ENCODE data around the gene SBF2.
"Not testable (repeated sequence)": the region's sequence is repeated elsewhere in the genome, so short reads cannot be mapped to it uniquely, and the experiment has no call there.

The SBF2 gene

DNA sequence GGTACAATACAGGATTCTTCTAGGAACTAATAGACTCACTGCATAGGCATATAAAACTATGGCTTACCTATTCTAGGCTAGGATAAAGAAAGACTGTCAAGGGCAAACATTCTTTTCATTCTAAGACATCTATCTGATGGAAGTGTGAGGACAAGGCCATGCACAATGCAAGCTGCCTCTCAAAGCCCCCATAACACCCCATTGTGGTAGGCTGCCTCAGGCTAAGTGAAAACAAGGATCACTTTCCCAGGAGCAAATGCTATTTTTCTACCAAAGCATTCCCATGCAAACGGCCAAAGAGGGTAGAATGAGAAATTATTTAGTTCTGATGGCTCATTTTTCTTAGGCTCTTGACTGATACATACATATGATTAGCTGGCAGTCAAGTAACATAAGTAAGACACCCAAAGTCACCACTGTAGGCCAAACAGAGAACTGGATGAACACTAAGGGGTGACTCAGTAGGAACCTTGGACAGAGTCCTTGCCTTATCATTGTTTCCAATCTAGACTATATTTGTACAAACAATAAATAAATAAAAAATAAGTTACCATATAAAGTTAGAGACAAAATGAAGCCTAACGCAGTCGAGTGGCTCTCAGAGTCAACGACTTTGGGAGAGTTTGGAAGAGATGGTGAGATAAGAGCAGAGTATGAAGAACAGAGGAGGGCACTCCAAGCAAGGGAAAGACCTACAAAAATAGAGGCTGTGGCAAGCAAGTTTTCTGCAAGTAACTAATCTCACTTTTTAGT lies 303.6 kb downstream of the SBF2 start:
- no peak for DNase-seq

GRCh38 chr11:9987303-9987702 lies 306.7 kb downstream of the SBF2 start:
- not testable (repeated sequence) for DNase-seq

DNA sequence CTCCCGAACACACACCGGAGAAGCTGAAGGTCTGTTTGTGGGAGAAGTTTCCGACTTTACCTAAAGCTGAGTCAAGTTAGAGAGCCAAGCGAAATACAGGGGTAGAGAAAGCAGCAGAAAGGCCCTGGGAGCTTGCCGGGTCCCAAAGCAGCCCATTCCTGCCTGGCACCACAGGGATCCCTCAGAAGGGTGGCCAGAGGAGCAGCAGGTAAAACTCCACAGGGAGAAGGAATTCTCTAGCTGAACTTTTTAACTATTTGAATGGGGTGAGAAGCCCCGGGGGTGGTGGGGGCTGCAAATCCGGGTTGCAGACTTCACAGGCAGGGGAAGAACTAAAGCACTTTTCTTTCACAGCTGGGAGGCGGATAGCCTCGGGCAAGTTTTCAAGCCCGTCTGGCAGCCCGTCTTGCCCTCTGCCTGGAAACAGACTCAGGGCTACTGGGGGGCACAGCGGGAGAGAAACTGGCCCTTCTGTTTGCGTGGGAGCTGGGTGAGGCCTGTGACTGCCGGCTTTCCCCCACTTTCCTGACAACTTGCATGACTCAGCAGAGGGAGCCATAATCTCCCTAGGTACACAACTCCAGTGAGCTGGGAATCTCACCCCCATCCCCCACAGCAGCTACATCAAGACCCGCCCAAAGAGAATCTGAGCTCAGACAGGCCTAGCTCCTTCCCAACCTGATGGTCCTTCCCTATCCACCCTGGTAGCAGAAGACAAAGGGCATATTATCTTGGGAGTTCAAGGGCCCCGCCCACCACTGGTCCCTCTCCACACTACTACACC lies 311.0 kb downstream of the SBF2 start:
- no peak for DNase-seq

DNA sequence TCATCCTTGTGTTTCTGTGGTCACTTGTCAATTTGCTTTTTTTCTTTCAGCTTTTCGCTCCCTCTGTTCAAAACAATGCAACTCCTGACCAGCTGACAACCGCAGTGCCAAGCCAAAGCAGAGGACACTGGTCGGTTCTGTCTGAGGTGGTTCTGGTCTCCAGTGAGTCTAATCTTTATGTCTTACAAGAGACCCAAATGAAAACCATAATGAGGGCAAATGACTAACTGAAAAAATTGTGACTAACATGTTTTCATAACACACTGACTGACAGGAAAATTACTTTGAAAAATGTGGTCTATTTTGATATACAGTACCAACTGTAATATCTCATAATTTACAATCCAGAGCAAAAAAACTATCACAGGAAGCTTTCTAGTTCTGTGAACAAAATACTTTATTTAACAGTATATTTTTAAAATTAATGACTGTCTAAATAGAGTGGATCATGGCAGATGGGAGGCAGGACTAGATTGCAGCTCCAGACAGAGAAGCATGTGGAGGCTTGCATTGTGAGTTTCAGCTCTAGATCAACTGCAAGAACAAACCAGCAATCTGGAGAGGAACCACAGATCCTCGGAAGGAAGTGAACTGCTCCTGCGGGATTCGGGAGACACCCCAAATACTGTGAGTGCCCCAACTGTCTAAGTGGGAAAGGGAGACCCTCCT lies 311.8 kb downstream of the SBF2 start:
- DNase-seq = no peak

GRCh38 chr11:9980931-9981330 lies 313.1 kb downstream of the SBF2 start:
- DNase-seq = no peak

DNA sequence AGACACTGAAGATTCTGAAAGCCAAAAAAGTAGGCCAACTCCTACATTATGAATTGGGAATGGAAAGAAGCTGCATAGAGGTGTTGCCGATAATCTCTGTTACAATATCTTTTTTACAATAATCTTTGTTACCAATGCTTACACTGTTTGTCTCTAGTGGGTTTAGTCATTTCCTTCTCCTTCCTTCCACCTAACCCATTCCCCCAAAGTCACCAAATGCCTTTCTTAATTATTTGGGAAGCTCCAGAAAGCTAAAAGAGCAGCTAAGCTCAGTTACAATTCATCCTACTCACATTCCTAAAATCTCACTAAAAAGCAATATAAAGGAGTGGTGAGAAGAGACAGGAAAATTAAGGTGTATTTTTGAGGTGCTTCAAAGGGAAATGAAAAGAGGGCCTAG lies 316.5 kb downstream of the SBF2 start:
- DNase-seq = no peak

DNA sequence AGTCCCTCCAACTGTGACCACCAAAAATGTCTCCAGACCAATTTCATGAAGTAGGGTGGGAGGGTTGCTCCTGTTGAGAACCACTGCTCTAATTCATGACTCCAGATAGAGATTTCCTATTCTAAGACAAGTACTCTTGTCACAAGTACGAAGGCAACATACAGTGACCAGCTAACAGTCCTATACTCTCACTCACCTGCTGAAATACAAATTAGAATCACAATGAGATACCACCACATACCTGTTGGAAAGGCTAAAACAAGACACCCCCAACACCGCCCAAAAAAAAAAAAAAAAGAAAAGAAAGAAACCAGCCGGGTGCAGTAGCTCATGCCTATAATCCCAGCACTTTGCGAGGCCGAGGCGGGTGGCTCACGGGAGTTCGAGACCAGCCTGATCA lies 319.6 kb downstream of the SBF2 start:
- no peak for DNase-seq

DNA sequence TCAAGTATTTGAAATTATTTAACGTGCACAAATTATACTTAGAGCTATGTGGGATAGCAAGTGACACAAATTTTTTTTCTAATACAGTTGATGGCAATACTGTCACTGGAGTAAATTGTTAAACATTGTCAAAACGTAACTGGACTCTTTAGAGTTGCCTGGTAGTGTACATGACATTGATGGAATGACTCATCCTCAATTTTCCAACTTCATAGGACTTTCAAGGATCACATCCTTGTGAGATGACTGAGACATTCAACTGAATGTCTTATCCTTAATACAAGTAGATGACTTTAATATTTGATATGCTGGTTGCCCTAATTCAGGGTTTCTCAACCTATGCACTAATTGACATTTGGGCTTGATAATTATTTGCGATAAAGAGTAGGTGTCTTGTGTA lies 320.1 kb downstream of the SBF2 start:
- DNase-seq = no peak

DNA sequence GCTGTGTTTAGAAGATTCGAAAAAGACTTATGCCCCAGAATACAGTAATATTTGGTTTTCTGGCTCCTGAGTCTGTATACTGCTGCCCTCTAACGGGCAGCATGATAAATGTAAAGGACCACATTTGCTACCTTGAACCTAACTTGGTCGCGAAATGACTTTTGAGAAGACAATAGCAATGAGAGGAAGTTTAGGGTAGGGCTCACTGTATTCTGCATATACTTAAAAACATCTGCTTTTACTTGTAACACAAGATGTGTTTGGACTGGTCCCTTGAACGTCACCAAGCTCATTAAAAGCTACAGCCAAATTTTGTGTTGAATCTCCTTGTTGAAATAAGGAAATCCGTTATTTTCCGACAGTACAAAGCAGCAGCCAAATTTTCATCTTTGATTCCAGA lies 321.0 kb downstream of the SBF2 start:
- DNase-seq = no peak

GRCh38 chr11:9971894-9972293 lies 322.1 kb downstream of the SBF2 start:
- no peak for DNase-seq

GRCh38 chr11:9969068-9969467 lies 325.0 kb downstream of the SBF2 start:
- no peak for DNase-seq

- no peak for DNase-seq
These were observed 331.3 kb downstream of the SBF2 start for GRCh38 chr11:9962722-9963121.

GRCh38 chr11:9957072-9957471 lies 336.9 kb downstream of the SBF2 start:
- no peak for DNase-seq

GRCh38 chr11:9956483-9956882 lies 337.5 kb downstream of the SBF2 start:
- DNase-seq = no peak

- DNase-seq = no peak
These were observed 338.6 kb downstream of the SBF2 start for GRCh38 chr11:9955391-9955790.

- no peak for DNase-seq
These were observed 339.9 kb downstream of the SBF2 start for GRCh38 chr11:9953994-9954626.

DNA sequence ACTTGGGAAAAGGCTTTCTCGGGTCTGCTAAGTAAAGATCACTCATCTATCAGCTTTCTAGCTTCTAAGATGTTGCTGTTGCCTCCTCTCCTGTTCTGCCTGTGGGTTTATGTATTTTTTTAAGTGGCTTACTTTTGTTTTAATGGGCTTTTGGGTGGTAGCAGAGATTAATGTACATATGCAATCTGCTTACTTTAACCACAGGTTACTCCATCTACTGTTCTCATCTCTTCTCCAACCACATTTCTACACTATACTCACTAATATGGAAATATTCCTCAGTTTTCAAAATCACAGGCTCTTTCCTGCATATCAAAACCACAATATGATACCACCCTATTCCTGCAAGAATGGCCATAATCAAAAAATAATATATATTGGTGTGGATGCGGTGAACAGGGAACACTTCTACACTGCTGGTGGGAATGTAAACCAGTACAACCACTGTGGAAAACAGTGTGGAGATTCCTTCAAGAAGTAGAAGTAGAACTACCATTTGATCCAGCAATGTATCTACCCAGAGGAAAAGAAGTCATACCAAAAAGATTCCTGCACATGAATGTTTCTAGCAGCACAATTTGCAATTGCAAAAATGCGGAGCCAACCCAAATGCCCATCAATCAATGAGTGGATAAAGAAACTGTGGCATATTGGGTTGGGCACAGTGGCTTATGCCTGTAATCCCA lies 341.4 kb downstream of the SBF2 start:
- DNase-seq = no peak

GRCh38 chr11:9951807-9952206 lies 342.2 kb downstream of the SBF2 start:
- DNase-seq = no peak

- no peak for DNase-seq
These were observed 343.6 kb downstream of the SBF2 start for GRCh38 chr11:9950462-9950861.

GRCh38 chr11:9947231-9947864 lies 346.7 kb downstream of the SBF2 start:
- DNase-seq = no peak

- DNase-seq = not testable (repeated sequence)
These were observed 348.3 kb downstream of the SBF2 start for GRCh38 chr11:9945680-9946079.

DNA sequence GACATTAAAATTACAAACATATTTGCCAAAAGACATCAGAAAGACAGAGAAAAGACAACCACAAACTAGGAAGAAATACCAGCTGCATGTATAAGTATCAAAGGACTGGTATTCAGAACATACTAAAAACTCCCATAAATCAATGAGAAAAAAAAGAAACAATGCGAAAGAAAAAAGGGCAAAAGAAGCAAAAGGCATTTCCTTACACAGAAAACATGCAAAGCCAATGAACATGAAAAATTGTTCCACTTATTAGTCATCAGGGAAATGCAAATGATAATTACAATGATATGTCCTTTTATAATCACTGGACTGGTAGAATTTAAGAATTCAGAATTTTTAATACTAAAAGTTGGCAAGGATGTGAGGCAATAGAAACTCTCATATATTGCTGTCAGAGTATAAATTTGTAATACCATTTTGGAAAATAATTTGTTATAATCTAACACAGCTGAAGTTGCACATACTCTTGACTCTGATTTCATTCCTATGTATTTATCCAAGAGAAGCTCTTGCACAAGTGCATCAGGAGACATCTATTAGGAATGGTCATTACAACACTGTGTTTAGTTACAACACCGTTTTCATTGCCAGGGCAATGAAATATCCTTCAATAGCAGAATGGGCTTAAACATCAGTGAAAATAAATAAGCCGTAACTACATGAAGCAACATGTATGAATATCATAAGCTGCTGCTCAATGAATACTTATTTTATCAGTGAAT lies 350.5 kb downstream of the SBF2 start:
- DNase-seq = no peak

Data from NCI-H2029 treated with DMSO at 0.1 percent for 48 hours (cell line).